ENCODE data around the gene KRTAP4-3. TPM values are rescaled to one million over a fixed set of nuclear protein-coding genes. Genes with fewer than 3 reads are reported as not detected.

KRTAP4-3 gene
- total RNA-seq, 1 experiment from 2014 or later, result not detected

GRCh38 chr17:41133880-41134735, 33.9 kb downstream of the KRTAP4-3 start:
- Histone ChIP-seq H3K4me2 (ENCODE audit: insufficient read depth, insufficient read length, low read length) (no peak overlapping the region), H4K20me1 (ENCODE audit: control insufficient read depth, insufficient read depth, insufficient read length) (no peaks in the 10 kb centered on the region), H2BK12ac (ENCODE audit: insufficient read length, low read depth, low read length) (no peak overlapping the region), H3K4ac (ENCODE audit: low read depth, low read length) (no peak overlapping the region), H3K9ac (ENCODE audit: extremely low read depth, insufficient read length, low read length) (no peak overlapping the region), H3K18ac (ENCODE audit: insufficient read length, low read depth, low read length) (no peak overlapping the region), H2BK5ac (ENCODE audit: insufficient read length, low read length) (no peak overlapping the region), H3K23me2 (ENCODE audit: insufficient read length, low read depth, low read length, poor library complexity, severe bottlenecking) (no peaks in the 10 kb centered on the region), H3K4me1 (ENCODE audit: insufficient read depth, low read length) (no peaks in the 10 kb centered on the region), H3K9me3 (ENCODE audit: control insufficient read depth, low read depth, low read length) (no peaks in the 10 kb centered on the region), H2AK5ac (ENCODE audit: insufficient read length, low read length) (no peak overlapping the region), H3K27me3 (ENCODE audit: insufficient read depth, low read length) (no peaks in the 10 kb centered on the region), H2BK15ac (ENCODE audit: low read depth, low read length) (no peak overlapping the region), H4K8ac (replicated peaks; ENCODE audit: insufficient read length, low read depth, low read length) (no peak overlapping the region), H3K27ac (ENCODE audit: insufficient read length, low read depth, low read length) (no peak overlapping the region), H3K79me2 (ENCODE audit: insufficient read depth, low read length) (no peaks in the 10 kb centered on the region), H3K79me1 (ENCODE audit: insufficient read depth, low read depth, low read length, poor library complexity, severe bottlenecking) (no peaks in the 10 kb centered on the region), H2BK120ac (ENCODE audit: low read depth, low read length, poor library complexity, severe bottlenecking) (no peak overlapping the region), H3K23ac (ENCODE audit: insufficient read length, low read depth, low read length) (no peak overlapping the region), H4K5ac (ENCODE audit: insufficient read length, low read depth, low read length) (no peak overlapping the region), H2AFZ (ENCODE audit: low read length) (no peak overlapping the region), H3K56ac (ENCODE audit: insufficient read length, low read depth, low read length) (no peak overlapping the region), H2BK20ac (ENCODE audit: low read depth, low read length, poor library complexity, severe bottlenecking) (no peak overlapping the region), H3T11ph (ENCODE audit: low read length) (no peak overlapping the region), H4K91ac (ENCODE audit: insufficient read length, low read depth, low read length) (no peak overlapping the region), H3K14ac (ENCODE audit: insufficient read depth, low read length) (no peak overlapping the region)
- H3K4me1 Mint-ChIP-seq, result no peaks in the 10 kb centered on the region
- no peak for DNase-seq
- H3K27ac Mint-ChIP-seq, result no peak overlapping the region
- no peak for TF ChIP-seq CTCF (conservative IDR thresholded peaks at IDR 0.05)
- no peak overlapping the region for H3K4me3 Mint-ChIP-seq
- no peaks in the 10 kb centered on the region for H3K36me3 Mint-ChIP-seq (ENCODE audit: insufficient read depth in 1 of 3, low read depth in 3 of 3)
- H3K9me3 Mint-ChIP-seq, result peaks cover 3 to 11% of the 10 kb centered on the region in 2 experiments; a peak in 4 of 5 replicates
- WGBS (ENCODE audit: extremely low coverage, insufficient read length, low lambda C conversion rate), result no CpG with 5 or more reads among the region's 2 CpGs
- H3K27me3 Mint-ChIP-seq (ENCODE audit: low read depth), result no peaks in the 10 kb centered on the region
